Measurements from ENCODE around the gene ATP7B.

ATP7B gene

GRCh38 chr13:51927129-51927528 lies 84.1 kb downstream of the ATP7B start:
- no peak for TF ChIP-seq EGR1 (IDR thresholded peaks at IDR 0.05)
- no peak for TF ChIP-seq CREB1 (IDR thresholded peaks at IDR 0.05; ENCODE audit: low read depth)
- TF ChIP-seq RAD21 (IDR thresholded peaks at IDR 0.05; ENCODE audit: low read depth), result no peak
- TF ChIP-seq, protein P1, sequence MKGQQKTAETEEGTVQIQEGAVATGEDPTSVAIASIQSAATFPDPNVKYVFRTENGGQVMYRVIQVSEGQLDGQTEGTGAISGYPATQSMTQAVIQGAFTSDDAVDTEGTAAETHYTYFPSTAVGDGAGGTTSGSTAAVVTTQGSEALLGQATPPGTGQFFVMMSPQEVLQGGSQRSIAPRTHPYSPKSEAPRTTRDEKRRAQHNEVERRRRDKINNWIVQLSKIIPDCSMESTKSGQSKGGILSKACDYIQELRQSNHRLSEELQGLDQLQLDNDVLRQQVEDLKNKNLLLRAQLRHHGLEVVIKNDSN (IDR thresholded peaks at IDR 0.05), result no peak

- TF ChIP-seq, protein P2, sequence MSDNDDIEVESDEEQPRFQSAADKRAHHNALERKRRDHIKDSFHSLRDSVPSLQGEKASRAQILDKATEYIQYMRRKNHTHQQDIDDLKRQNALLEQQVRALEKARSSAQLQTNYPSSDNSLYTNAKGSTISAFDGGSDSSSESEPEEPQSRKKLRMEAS (IDR thresholded peaks at IDR 0.05), result no peak
- TF ChIP-seq FOXM1 (IDR thresholded peaks at IDR 0.05; ENCODE audit: borderline replicate concordance, low read depth), result no peak
- TF ChIP-seq, protein P1 (IDR thresholded peaks at IDR 0.05), result no peak
Observed at GRCh38 chr13:51926528-51926885, 84.7 kb downstream of the ATP7B start.

DNA sequence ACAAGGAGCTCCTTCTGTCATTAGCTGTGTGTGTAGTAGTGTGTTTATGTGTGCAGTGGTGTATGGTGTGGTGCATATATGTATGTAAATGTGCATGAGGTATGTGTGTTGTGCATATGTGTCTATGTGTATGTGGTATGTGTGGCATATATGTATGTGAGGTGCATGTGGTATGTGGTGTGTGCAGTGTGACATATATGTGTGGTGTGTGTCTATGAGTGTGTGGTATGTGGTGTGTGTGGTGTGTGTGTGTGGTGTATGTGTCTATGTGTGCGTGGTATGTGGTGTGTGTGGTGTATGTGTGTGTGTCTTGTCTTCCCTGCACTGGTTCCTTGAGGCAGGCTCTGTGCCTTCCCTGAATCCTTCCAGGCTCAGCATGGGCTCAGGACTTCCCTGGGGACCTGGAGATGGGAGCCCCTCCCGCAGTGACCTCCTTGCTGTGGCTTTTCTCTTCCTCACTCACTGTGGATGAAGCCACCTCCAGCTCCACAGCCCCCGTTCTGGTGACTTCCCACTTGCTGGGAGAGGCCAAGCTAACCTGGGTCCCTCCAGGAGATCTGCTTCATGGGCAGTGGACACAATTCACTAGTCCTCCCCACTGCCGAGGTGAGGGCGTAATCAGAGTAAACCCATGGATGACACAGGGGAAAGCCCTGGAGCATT lies 85.3 kb downstream of the ATP7B start:
- TF ChIP-seq REST (IDR thresholded peaks at IDR 0.05; ENCODE audit: low read depth) (no peak), FOXM1 (IDR thresholded peaks at IDR 0.05; ENCODE audit: borderline replicate concordance, low read depth) (no peak)
- TF ChIP-seq, protein P2 (IDR thresholded peaks at IDR 0.05), result no peak
- TF ChIP-seq, protein P1 (IDR thresholded peaks at IDR 0.05), result no peak

DNA sequence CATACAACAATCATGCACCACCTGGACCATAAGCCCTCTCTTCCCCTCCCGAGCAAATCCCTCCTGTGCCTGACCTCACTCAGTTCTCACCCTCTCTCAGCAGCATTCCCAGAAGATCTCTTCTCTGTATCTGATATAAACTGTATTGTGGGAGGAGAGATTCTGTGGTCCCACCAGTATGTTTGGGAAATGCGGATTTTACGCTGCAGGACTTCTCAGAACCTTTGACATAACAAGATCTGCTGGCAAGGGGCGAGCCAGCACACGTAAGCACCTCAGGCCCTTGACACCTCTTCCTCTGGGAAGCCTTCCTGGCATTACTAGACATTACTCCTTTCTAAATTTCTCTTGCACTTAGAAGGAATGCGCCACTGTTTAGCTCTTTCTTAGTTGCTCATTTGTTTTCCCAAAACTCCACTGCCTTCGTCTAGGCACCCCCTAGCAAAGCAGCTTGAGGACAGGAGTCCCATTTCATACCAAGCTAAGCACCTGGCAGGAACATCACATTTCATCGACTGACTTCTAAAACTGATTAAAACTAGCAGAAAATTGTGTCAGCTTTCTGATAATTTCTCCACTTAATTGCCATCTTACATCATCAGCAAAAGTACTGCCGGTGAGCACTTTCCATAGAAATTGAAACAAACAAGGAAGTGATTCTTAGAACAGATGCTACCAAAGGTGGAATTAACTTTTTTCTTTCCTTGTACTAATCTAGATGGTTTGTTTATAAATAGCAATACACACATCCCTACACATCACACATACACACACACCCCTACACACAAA lies 86.3 kb downstream of the ATP7B start:
- TF ChIP-seq REST (IDR thresholded peaks at IDR 0.05; ENCODE audit: low read depth) (no peak), TAF1 (IDR thresholded peaks at IDR 0.05; ENCODE audit: low read depth) (no peak), FOXM1 (IDR thresholded peaks at IDR 0.05; ENCODE audit: borderline replicate concordance, low read depth) (no peak), ZBTB7A (IDR thresholded peaks at IDR 0.05; ENCODE audit: low read depth) (no peak), TCF12 (IDR thresholded peaks at IDR 0.05; ENCODE audit: low read depth) (no peak), CEBPB (IDR thresholded peaks at IDR 0.05) (no peak), TEAD4 (IDR thresholded peaks at IDR 0.05) (no peak), EP300 (IDR thresholded peaks at IDR 0.05; ENCODE audit: borderline replicate concordance) (no peak), NFIC (IDR thresholded peaks at IDR 0.05) (no peak), YY1 (IDR thresholded peaks at IDR 0.05; ENCODE audit: low read depth) (no peak), EGR1 (IDR thresholded peaks at IDR 0.05) (no peak)
- TF ChIP-seq, protein P1 (IDR thresholded peaks at IDR 0.05), result no peak
- TF ChIP-seq, protein P2 (IDR thresholded peaks at IDR 0.05), result no peak

GRCh38 chr13:51923983-51924539 lies 87.2 kb downstream of the ATP7B start:
- TF ChIP-seq RAD21 (IDR thresholded peaks at IDR 0.05; ENCODE audit: low read depth) (peak; percentile 38), NFIC (IDR thresholded peaks at IDR 0.05) (no peak)
